ENCODE measurements around the gene RAB37.

- peak in 2 of 4 experiments; percentile 17 to 18 for TF ChIP-seq CTCF (IDR thresholded peaks at IDR 0.05)
- TF ChIP-seq POLR2A (IDR thresholded peaks at IDR 0.05) = peak; percentile 25 to 52
- TF ChIP-seq EP300 (IDR thresholded peaks at IDR 0.05) = no peak
- TF ChIP-seq POLR2AphosphoS5 (IDR thresholded peaks at IDR 0.05) = peak; percentile 84
Observed at GRCh38 chr17:74776044-74776962, 39.2 kb downstream of the RAB37 start, which contains the start of gene NAT9.
